ENCODE results near the gene KIAA1671. TPM values are rescaled to one million over a fixed set of nuclear protein-coding genes. Genes with fewer than 3 reads are reported as not detected.

Gene KIAA1671
- polyA plus RNA-seq, 1 donor from 2014 or later: 3.0 TPM

DNA sequence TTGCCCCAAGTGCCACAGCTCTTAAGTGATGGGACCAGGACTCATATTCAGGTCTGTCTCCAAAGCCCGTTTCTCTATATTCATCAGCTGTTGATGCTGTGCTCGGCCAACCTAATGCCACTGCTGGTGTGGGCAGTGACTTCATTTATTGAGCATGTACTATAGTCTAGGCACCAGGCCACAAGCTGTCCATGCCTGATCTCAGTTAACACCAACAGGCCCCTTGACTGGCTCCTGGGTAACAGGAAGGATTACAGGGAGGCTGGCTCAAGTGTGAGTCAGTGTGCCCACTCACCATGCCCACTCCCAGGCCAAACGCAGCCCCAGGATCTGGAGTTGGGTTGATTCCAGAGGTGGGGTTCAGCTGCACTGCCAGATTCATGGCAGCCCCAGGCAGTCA lies 258.3 kb downstream of the KIAA1671 start:
- Histone ChIP-seq H3K36me3 (ENCODE audit: insufficient read depth, low read length) (no peaks in the 10 kb centered on the region), H3K4me3 (ENCODE audit: low read length) (no peak overlapping the region), H2AFZ (ENCODE audit: low read depth, low read length) (no peak overlapping the region), H3K9me3 (ENCODE audit: low read length) (no peaks in the 10 kb centered on the region), H3K27ac (ENCODE audit: low read length) (no peak overlapping the region), H4K20me1 (ENCODE audit: insufficient read depth) (no peaks in the 10 kb centered on the region), H3K4me2 (ENCODE audit: low read length) (no peak overlapping the region), H3K79me2 (replicated peaks; ENCODE audit: insufficient read depth, low read length) (no peaks in the 10 kb centered on the region), H3K9ac (ENCODE audit: low read length) (no peak overlapping the region), H3K9me2 (ENCODE audit: insufficient read depth, low read length) (no peaks in the 10 kb centered on the region), H3K27me3 (ENCODE audit: insufficient read depth, low read depth, low read length) (no peaks in the 10 kb centered on the region), H3F3A (ENCODE audit: insufficient read depth, low read length, poor library complexity, severe bottlenecking) (no peaks in the 10 kb centered on the region)
- TF ChIP-seq, protein P1, sequence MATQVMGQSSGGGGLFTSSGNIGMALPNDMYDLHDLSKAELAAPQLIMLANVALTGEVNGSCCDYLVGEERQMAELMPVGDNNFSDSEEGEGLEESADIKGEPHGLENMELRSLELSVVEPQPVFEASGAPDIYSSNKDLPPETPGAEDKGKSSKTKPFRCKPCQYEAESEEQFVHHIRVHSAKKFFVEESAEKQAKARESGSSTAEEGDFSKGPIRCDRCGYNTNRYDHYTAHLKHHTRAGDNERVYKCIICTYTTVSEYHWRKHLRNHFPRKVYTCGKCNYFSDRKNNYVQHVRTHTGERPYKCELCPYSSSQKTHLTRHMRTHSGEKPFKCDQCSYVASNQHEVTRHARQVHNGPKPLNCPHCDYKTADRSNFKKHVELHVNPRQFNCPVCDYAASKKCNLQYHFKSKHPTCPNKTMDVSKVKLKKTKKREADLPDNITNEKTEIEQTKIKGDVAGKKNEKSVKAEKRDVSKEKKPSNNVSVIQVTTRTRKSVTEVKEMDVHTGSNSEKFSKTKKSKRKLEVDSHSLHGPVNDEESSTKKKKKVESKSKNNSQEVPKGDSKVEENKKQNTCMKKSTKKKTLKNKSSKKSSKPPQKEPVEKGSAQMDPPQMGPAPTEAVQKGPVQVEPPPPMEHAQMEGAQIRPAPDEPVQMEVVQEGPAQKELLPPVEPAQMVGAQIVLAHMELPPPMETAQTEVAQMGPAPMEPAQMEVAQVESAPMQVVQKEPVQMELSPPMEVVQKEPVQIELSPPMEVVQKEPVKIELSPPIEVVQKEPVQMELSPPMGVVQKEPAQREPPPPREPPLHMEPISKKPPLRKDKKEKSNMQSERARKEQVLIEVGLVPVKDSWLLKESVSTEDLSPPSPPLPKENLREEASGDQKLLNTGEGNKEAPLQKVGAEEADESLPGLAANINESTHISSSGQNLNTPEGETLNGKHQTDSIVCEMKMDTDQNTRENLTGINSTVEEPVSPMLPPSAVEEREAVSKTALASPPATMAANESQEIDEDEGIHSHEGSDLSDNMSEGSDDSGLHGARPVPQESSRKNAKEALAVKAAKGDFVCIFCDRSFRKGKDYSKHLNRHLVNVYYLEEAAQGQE (IDR thresholded peaks at IDR 0.05; ENCODE audit: borderline replicate concordance): no peak
- TF ChIP-seq TAF1 (IDR thresholded peaks at IDR 0.05; ENCODE audit: low read depth): no peak
- no peak for TF ChIP-seq EP300 (conservative IDR thresholded peaks at IDR 0.05; ENCODE audit: poor library complexity, severe bottlenecking)
- TF ChIP-seq, protein P2, sequence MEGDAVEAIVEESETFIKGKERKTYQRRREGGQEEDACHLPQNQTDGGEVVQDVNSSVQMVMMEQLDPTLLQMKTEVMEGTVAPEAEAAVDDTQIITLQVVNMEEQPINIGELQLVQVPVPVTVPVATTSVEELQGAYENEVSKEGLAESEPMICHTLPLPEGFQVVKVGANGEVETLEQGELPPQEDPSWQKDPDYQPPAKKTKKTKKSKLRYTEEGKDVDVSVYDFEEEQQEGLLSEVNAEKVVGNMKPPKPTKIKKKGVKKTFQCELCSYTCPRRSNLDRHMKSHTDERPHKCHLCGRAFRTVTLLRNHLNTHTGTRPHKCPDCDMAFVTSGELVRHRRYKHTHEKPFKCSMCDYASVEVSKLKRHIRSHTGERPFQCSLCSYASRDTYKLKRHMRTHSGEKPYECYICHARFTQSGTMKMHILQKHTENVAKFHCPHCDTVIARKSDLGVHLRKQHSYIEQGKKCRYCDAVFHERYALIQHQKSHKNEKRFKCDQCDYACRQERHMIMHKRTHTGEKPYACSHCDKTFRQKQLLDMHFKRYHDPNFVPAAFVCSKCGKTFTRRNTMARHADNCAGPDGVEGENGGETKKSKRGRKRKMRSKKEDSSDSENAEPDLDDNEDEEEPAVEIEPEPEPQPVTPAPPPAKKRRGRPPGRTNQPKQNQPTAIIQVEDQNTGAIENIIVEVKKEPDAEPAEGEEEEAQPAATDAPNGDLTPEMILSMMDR (IDR thresholded peaks at IDR 0.05; ENCODE audit: poor library complexity, severe bottlenecking): no peak
- TF ChIP-seq EZH2 (IDR thresholded peaks at IDR 0.05; ENCODE audit: borderline replicate concordance, insufficient read depth, low read length, poor library complexity, severe bottlenecking): no peak
- no peak for TF ChIP-seq POLR2AphosphoS5 (IDR thresholded peaks at IDR 0.05)

DNA sequence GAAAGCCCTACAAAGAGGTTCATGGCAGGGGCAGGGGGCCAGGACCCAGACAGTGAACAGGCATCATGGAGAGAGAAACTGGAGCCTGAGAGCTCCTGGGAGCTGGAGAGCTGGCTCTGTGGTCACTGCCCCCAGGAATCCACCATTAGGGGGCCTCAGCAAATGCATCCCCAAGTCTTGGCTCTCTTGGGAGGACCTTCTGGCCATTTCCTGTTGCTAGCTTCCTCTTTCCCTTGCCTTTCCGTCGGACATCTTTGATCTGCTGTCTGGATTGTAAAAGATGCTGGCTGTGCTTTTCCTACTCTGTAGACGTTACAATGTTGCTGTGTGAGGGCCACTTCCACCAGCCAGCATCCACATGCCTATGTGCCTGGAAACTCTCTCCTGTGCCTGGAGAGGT lies 259.8 kb downstream of the KIAA1671 start:
- no peak overlapping the region for H3K27ac ChIP-seq (ENCODE audit: low read length)
- no peak for TF ChIP-seq POLR2AphosphoS5 (IDR thresholded peaks at IDR 0.05)
- TF ChIP-seq MXI1 (conservative IDR thresholded peaks at IDR 0.05; ENCODE audit: poor library complexity, severe bottlenecking): no peak
- TF ChIP-seq RAD21 (conservative IDR thresholded peaks at IDR 0.05): no peak
- TF ChIP-seq SMC3 (conservative IDR thresholded peaks at IDR 0.05; ENCODE audit: poor library complexity): no peak
- TF ChIP-seq, protein P2 (IDR thresholded peaks at IDR 0.05; ENCODE audit: poor library complexity, severe bottlenecking): no peak
- TF ChIP-seq, protein P1 (IDR thresholded peaks at IDR 0.05; ENCODE audit: borderline replicate concordance): no peak
- no peak for TF ChIP-seq EZH2 (IDR thresholded peaks at IDR 0.05; ENCODE audit: borderline replicate concordance, insufficient read depth, low read length, poor library complexity, severe bottlenecking)
- TF ChIP-seq TAF1 (IDR thresholded peaks at IDR 0.05; ENCODE audit: low read depth): no peak
- TF ChIP-seq EP300 (conservative IDR thresholded peaks at IDR 0.05; ENCODE audit: poor library complexity, severe bottlenecking): no peak
- no peaks in the 10 kb centered on the region for H3K9me3 ChIP-seq (ENCODE audit: low read length)
- no peaks in the 10 kb centered on the region for H3K79me2 ChIP-seq (replicated peaks; ENCODE audit: insufficient read depth, low read length)
- no peaks in the 10 kb centered on the region for H3K27me3 ChIP-seq (ENCODE audit: insufficient read depth, low read depth, low read length)
- no peaks in the 10 kb centered on the region for H3K36me3 ChIP-seq (ENCODE audit: insufficient read depth, low read length)
- no peak overlapping the region for H3K4me3 ChIP-seq (ENCODE audit: low read length)
- H4K20me1 ChIP-seq (ENCODE audit: insufficient read depth): no peaks in the 10 kb centered on the region
- no peak overlapping the region for H3K9ac ChIP-seq (ENCODE audit: low read length)
- H3F3A ChIP-seq (ENCODE audit: insufficient read depth, low read length, poor library complexity, severe bottlenecking): no peaks in the 10 kb centered on the region
- no peak overlapping the region for H2AFZ ChIP-seq (ENCODE audit: low read depth, low read length)
- H3K4me2 ChIP-seq (ENCODE audit: low read length): no peak overlapping the region
- no peaks in the 10 kb centered on the region for H3K9me2 ChIP-seq (ENCODE audit: insufficient read depth, low read length)
